HepG2 (cell line): Measurements from ENCODE around the gene LCAT. TPM values are rescaled to one million over a fixed set of nuclear protein-coding genes. Genes with fewer than 3 reads are reported as not detected.

ENCODE experiments used
- ATF3 ChIP-seq: sonication (generic); formaldehyde crosslinking; IDR thresholded peaks from 2 replicates; pipeline ENCODE4 v1.4.0; 2020; ENCODE audit warnings: missing genetic modification reagents
- ATF7-NPFF ChIP-seq: sonication (generic); formaldehyde crosslinking; IDR thresholded peaks from 2 replicates; pipeline ENCODE4 v1.8.1; 2023; ENCODE audit warnings: mild to moderate bottlenecking, low read depth, missing genetic modification reagents, moderate library complexity
- BRF2 ChIP-seq: sonication (generic); formaldehyde crosslinking; IDR thresholded peaks from 2 replicates; pipeline ENCODE4 v1.8.1; 2022; ENCODE audit warnings: mild to moderate bottlenecking, missing genetic modification reagents
- GPBP1L1 ChIP-seq: sonication (generic); formaldehyde crosslinking; IDR thresholded peaks from 2 replicates; pipeline ENCODE4 v1.5.0; 2020; ENCODE audit warnings: mild to moderate bottlenecking, missing genetic modification reagents
- MYNN ChIP-seq: sonication (generic); formaldehyde crosslinking; IDR thresholded peaks from 2 replicates; pipeline ENCODE4 v1.4.0; 2020; ENCODE audit warnings: mild to moderate bottlenecking, low read depth, missing genetic modification reagents
- NFKB2 ChIP-seq: sonication (generic); formaldehyde crosslinking; IDR thresholded peaks from 2 replicates; pipeline ENCODE4 v1.4.0; 2020; ENCODE audit warnings: missing genetic modification reagents, borderline replicate concordance
- NR1H2 ChIP-seq: sonication (generic); formaldehyde crosslinking; IDR thresholded peaks from 2 replicates; pipeline ENCODE4 v1.8.1; 2022; ENCODE audit warnings: low read depth, missing genetic modification reagents, borderline replicate concordance
- REL ChIP-seq: sonication (generic); formaldehyde crosslinking; conservative IDR thresholded peaks from 2 replicates; pipeline ENCODE4 v1.8.0; 2022; ENCODE audit warnings: mild to moderate bottlenecking, missing genetic modification reagents, moderate library complexity
- RFX3 ChIP-seq: IDR thresholded peaks from 2 replicates; pipeline ENCODE4 v1.6.1; 2016; ENCODE audit warnings: missing biosample characterization, missing genetic modification reagents
- SETDB1 ChIP-seq: sonication (generic); formaldehyde crosslinking; IDR thresholded peaks from 2 replicates; pipeline ENCODE4 v1.5.1; 2020; ENCODE audit warnings: missing genetic modification reagents, mild to moderate bottlenecking, borderline replicate concordance
- SMAD3 ChIP-seq: sonication (generic); formaldehyde crosslinking; IDR thresholded peaks from 2 replicates; pipeline ENCODE4 v1.4.0; 2020; ENCODE audit warnings: missing genetic modification reagents
- SMARCC2 ChIP-seq: fragments of 450-650 bp; IDR thresholded peaks from 2 replicates; pipeline ENCODE4 v1.6.1; 2017; ENCODE audit warnings: antibody characterized with exemption, mild to moderate bottlenecking
- SMC3 ChIP-seq: IDR thresholded peaks from 2 replicates; pipeline ENCODE4 v1.6.1; 2011; ENCODE audit warnings: low read length, improper control_type of control experiment
- SOX13 ChIP-seq, 3 experiments: fragments of 450-650 bp in 1 of 3; sonication (generic) in 1 of 3; formaldehyde crosslinking in 1 of 3; IDR thresholded peaks in 2 of 3; conservative IDR thresholded peaks in 1 of 3; 2 replicates each; pipeline versions ENCODE4 v1.5.0 to v1.6.1; 2016 to 2020; ENCODE audit warnings: antibody characterized with exemption in 1 of 3, mild to moderate bottlenecking in 1 of 3, missing compliant biosample characterization in 1 of 3, missing genetic modification reagents in 1 of 3, moderate library complexity in 1 of 3
- THAP11 ChIP-seq: IDR thresholded peaks from 2 replicates; pipeline ENCODE4 v1.6.1; 2016; ENCODE audit warnings: missing biosample characterization, missing genetic modification reagents
- TRIM24 ChIP-seq: sonication (generic); formaldehyde crosslinking; IDR thresholded peaks from 2 replicates; pipeline ENCODE4 v1.8.0; 2022; ENCODE audit warnings: mild to moderate bottlenecking, missing genetic modification reagents
- ZMAT3 ChIP-seq: sonication (generic); formaldehyde crosslinking; conservative IDR thresholded peaks from 2 replicates; pipeline ENCODE4 v1.7.0; 2021; ENCODE audit warnings: missing genetic modification reagents
- ZNF253 ChIP-seq: sonication (generic); formaldehyde crosslinking; IDR thresholded peaks from 2 replicates; pipeline ENCODE4 v1.8.0; 2022; ENCODE audit warnings: mild to moderate bottlenecking, missing genetic modification reagents, borderline replicate concordance
- ZNF44 ChIP-seq: sonication (generic); formaldehyde crosslinking; IDR thresholded peaks from 2 replicates; pipeline ENCODE4 v1.5.1; 2020; ENCODE audit warnings: mild to moderate bottlenecking, missing genetic modification reagents
- ZNF543 ChIP-seq: sonication (generic); formaldehyde crosslinking; IDR thresholded peaks from 2 replicates; pipeline ENCODE4 v1.4.0; 2020; ENCODE audit warnings: mild to moderate bottlenecking, missing genetic modification reagents
- ZNF546 ChIP-seq: sonication (generic); formaldehyde crosslinking; conservative IDR thresholded peaks from 2 replicates; pipeline ENCODE4 v1.8.1; 2023; ENCODE audit warnings: mild to moderate bottlenecking, missing genetic modification reagents
- ZNF562 ChIP-seq: sonication (generic); formaldehyde crosslinking; IDR thresholded peaks from 2 replicates; pipeline ENCODE4 v1.8.0; 2022; ENCODE audit warnings: missing genetic modification reagents, borderline replicate concordance
- ZNF576 ChIP-seq: sonication (generic); formaldehyde crosslinking; IDR thresholded peaks from 2 replicates; pipeline ENCODE4 v1.4.0; 2020; ENCODE audit warnings: mild to moderate bottlenecking, missing genetic modification reagents
- polyA plus RNA-seq, 8 experiments: library from polyadenylated mRNA; depleted of rRNA in 3 of 8; stranded (reverse) in 7 of 8; unstranded in 1 of 8; fragments of >200 nt; fragmentation: Illumina TruSeq in 4 of 8; extraction: Trizol in 4 of 8; gene quantifications; 2 replicates each; pipeline versions ENCODE4 v1.2.1 to v1.2.3, GENCODE V29; 2011 to 2016; ENCODE audit warnings: low read depth in 4 of 8, missing spikeins in 1 of 8, mixed read lengths in 1 of 8; ENCODE audit not compliant: insufficient read depth in 1 of 8
- total RNA-seq, 5 experiments: library from RNA; depleted of rRNA; stranded (reverse); fragments of >200 nt; fragmentation: Illumina TruSeq; extraction: Trizol; gene quantifications; 2 replicates each; pipeline ENCODE4 v1.2.3, GENCODE V29; 2016; ENCODE audit warnings: low read depth in 1 of 5
- TF ChIP-seq, protein P1 (sequence below): sonication (generic); formaldehyde crosslinking; IDR thresholded peaks from 2 replicates; pipeline ENCODE4 v1.4.0; 2020; ENCODE audit warnings: missing genetic modification reagents

Gene LCAT
- total and polyA plus RNA-seq, 2 of the 13 experiments (the other 11 are each of a cell fraction or from before 2014, with no cell fraction given): 36.1 to 38.9 TPM

DNA sequence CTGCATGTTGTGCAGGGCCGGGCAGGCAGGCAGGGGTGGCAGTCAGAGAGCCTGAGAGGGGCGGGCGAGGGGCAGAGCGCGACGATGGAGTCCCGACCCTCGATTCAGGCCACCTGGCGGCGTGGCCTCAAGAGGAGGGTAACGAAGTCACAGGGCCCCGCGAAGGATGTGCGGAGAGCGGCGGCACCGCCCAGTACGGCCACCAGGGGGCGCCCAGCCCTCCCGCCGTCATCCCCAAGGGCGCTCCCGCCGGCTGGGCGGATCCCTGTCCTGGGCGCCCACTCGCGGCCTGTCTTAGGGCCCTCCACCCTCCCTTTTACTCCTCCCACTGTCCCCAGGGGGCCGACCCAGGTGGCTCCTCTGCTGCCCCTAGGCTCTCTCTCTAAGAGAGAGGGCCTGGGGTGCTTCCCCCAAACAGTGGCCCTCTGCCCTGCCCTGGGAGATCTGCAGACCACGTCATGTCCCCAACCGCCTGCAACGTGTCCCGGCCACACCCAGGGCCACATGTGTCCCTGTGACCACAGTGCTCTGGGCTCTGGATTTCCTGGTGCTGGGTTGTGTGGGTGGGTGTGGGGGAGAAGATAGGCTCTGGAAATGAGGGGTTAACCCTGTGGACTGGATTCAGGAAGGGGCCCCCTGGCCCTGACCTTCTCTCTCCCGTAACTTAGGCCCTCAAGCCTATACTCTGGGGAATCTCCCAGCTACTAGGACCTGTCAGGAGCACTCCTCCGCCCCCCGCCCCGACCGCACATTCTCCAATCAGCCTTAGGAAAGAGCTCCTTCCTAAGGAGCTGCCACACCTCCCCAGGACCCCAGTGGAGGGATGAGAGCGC, 49.5 kb upstream of the LCAT start (continued):
- no peak; the same call in 1 of the 2 replicates for TF ChIP-seq ATF3 (CRISPR knock-in tag)
- TF ChIP-seq MYNN (CRISPR knock-in tag): peak; percentile 84; the same call in 1 of the 2 replicates
- TF ChIP-seq ATF7-NPFF (CRISPR knock-in tag): peak; percentile 85
- peak; percentile 83 for TF ChIP-seq ZNF543 (CRISPR knock-in tag)
- TF ChIP-seq ZMAT3 (CRISPR knock-in tag): 0 out of 2 replicates have a peak, but pooled peaks have one; percentile 51
- TF ChIP-seq TRIM24 (CRISPR knock-in tag): no peak
- no peak for TF ChIP-seq SETDB1
- no peak for TF ChIP-seq ZNF253 (CRISPR knock-in tag)
- no peak for TF ChIP-seq NR1H2 (CRISPR knock-in tag)
- no peak for TF ChIP-seq ZNF576 (CRISPR knock-in tag)
- no peak for TF ChIP-seq GPBP1L1 (CRISPR knock-in tag)
- TF ChIP-seq SMARCC2: no peak
- TF ChIP-seq BRF2: no peak
- no peak for TF ChIP-seq ZNF562
- peak; percentile 47; the same call in 1 of the 2 replicates for TF ChIP-seq SMAD3 (CRISPR knock-in tag)
- no peak for TF ChIP-seq ZNF44 (CRISPR knock-in tag)
- no peak for TF ChIP-seq RFX3 (CRISPR knock-in tag)
- TF ChIP-seq SOX13 (IDR thresholded peaks at IDR 0.05): 0 out of 2 replicates have a peak, but pooled peaks have one; percentile 11
- peak; percentile 43 to 50; a peak in 2 of 4 replicates for TF ChIP-seq SOX13 (CRISPR knock-in tag; conservative IDR thresholded peaks at IDR 0.05 in 1 of 2, IDR thresholded peaks at IDR 0.05 in 1 of 2)
- TF ChIP-seq SMC3: peak; percentile 58; the same call in 1 of the 2 replicates
- no peak for TF ChIP-seq REL (CRISPR knock-in tag)
- no peak; the same call in 1 of the 2 replicates for TF ChIP-seq ZNF546 (CRISPR knock-in tag)
- TF ChIP-seq, protein P1, sequence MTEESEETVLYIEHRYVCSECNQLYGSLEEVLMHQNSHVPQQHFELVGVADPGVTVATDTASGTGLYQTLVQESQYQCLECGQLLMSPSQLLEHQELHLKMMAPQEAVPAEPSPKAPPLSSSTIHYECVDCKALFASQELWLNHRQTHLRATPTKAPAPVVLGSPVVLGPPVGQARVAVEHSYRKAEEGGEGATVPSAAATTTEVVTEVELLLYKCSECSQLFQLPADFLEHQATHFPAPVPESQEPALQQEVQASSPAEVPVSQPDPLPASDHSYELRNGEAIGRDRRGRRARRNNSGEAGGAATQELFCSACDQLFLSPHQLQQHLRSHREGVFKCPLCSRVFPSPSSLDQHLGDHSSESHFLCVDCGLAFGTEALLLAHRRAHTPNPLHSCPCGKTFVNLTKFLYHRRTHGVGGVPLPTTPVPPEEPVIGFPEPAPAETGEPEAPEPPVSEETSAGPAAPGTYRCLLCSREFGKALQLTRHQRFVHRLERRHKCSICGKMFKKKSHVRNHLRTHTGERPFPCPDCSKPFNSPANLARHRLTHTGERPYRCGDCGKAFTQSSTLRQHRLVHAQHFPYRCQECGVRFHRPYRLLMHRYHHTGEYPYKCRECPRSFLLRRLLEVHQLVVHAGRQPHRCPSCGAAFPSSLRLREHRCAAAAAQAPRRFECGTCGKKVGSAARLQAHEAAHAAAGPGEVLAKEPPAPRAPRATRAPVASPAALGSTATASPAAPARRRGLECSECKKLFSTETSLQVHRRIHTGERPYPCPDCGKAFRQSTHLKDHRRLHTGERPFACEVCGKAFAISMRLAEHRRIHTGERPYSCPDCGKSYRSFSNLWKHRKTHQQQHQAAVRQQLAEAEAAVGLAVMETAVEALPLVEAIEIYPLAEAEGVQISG (CRISPR knock-in tag): peak; percentile 85
- TF ChIP-seq NFKB2 (CRISPR knock-in tag): peak; percentile 85; the same call in 1 of the 2 replicates
- TF ChIP-seq THAP11 (CRISPR knock-in tag): peak; percentile 77
